Activated CD4-positive, alpha-beta memory T cell treated with anti-CD3 and anti-CD28 coated beads for 36 hours (primary cell): ENCODE measurements around the gene TAL1. TPM values are rescaled to one million over a fixed set of nuclear protein-coding genes. Genes with fewer than 3 reads are reported as not detected.

Experiments used
- CTCF ChIA-PET: fragments of 350-600 bp; sonication (Branson Sonifier 250); formaldehyde crosslinking; loops from one replicate; lab custom pipeline; 2021; ENCODE audit warnings: antibody characterized with exemption, inconsistent platforms; lab: Charles Lee
- POLR2A ChIA-PET: fragments of 350-600 bp; sonication (Branson Sonifier 250); formaldehyde crosslinking; loops from one replicate; lab custom pipeline; 2021; ENCODE audit warnings: antibody characterized with exemption; lab: Charles Lee
- DNase-seq: peaks from one replicate; pipeline ENCODE4 v3.0.0-alpha.2; 2020
- H3K27ac Mint-ChIP-seq: one replicate; pipeline ENCODE4 v1.8.0; 2021; ENCODE audit warnings: mixed read lengths
- H3K27me3 Mint-ChIP-seq: one replicate; pipeline ENCODE4 v1.8.0; 2021; ENCODE audit warnings: mixed read lengths
- H3K36me3 Mint-ChIP-seq: one replicate; pipeline ENCODE4 v1.8.0; 2021; ENCODE audit warnings: mixed read lengths
- H3K4me1 Mint-ChIP-seq: one replicate; pipeline ENCODE4 v1.8.0; 2021; ENCODE audit warnings: low read depth, mixed read lengths
- H3K4me3 Mint-ChIP-seq: one replicate; pipeline ENCODE4 v1.8.0; 2021; ENCODE audit warnings: mild to moderate bottlenecking, mixed read lengths
- H3K9me3 Mint-ChIP-seq: one replicate; pipeline ENCODE4 v1.8.0; 2021; ENCODE audit warnings: mixed read lengths
- intact Hi-C: fragments of 100-400 bp; cut with micrococcal nuclease; formaldehyde crosslinking; loops from one replicate; pipeline ENCODE4 v1.15.1; 2023
- total RNA-seq, 2 experiments: library from RNA; stranded (reverse); gene quantifications; one replicate each; pipeline ENCODE4 v1.2.3, GENCODE V29; 2021

The TAL1 gene
- total RNA-seq, 2 experiments from 2014 or later, result 0.07 TPM; not detected in 1

- H3K4me1 Mint-ChIP-seq, result peaks cover 25% of the 10 kb centered on the region
- intact Hi-C loops, result no loop called here
- no peak overlapping the region for H3K27ac Mint-ChIP-seq
- peaks cover 2% of the 10 kb centered on the region for H3K36me3 Mint-ChIP-seq
- peaks cover 70% of the 10 kb centered on the region for H3K27me3 Mint-ChIP-seq
- no peak for DNase-seq
- ChIA-PET CTCF (interaction anchor here (0.6 to 1.4 kb wide), 4 partner anchors 48 to 481 kb away, joined by 3 read pairs; no protein-coding TSS in a partner anchor), POLR2A (no interaction called here)
- no peaks in the 10 kb centered on the region for H3K9me3 Mint-ChIP-seq
- no peak overlapping the region for H3K4me3 Mint-ChIP-seq
These were observed 3.4 kb downstream of the TAL1 start for GRCh38 chr1:47228644-47229030.

GRCh38 chr1:47227341-47228232, 4.4 kb downstream of the TAL1 start:
- ChIA-PET POLR2A (no interaction called here), CTCF (interaction anchor here (1.3 kb wide), 1 partner anchor 49 kb away, joined by 6 read pairs; no protein-coding TSS in a partner anchor)
- H3K4me3 Mint-ChIP-seq, result no peak overlapping the region
- no peaks in the 10 kb centered on the region for H3K9me3 Mint-ChIP-seq
- no peak for DNase-seq
- H3K4me1 Mint-ChIP-seq, result peaks cover 25% of the 10 kb centered on the region
- H3K27ac Mint-ChIP-seq, result no peak overlapping the region
- H3K36me3 Mint-ChIP-seq, result peaks cover 2% of the 10 kb centered on the region
- H3K27me3 Mint-ChIP-seq, result peaks cover 59% of the 10 kb centered on the region
- intact Hi-C loops, result no loop called here

GRCh38 chr1:47226839-47227215, 5.2 kb downstream of the TAL1 start:
- H3K4me3 Mint-ChIP-seq, result no peak overlapping the region
- intact Hi-C loops, result no loop called here
- POLR2A ChIA-PET, result no interaction called here
- CTCF ChIA-PET, result interaction anchor here (1.3 kb wide), 1 partner anchor 48 kb away, joined by 6 read pairs; no protein-coding TSS in a partner anchor
- H3K27me3 Mint-ChIP-seq, result peaks cover 55% of the 10 kb centered on the region
- peaks cover 21% of the 10 kb centered on the region for H3K4me1 Mint-ChIP-seq
- no peaks in the 10 kb centered on the region for H3K9me3 Mint-ChIP-seq
- no peak for DNase-seq
- no peak overlapping the region for H3K27ac Mint-ChIP-seq
- peaks cover 2% of the 10 kb centered on the region for H3K36me3 Mint-ChIP-seq

- POLR2A ChIA-PET, result no interaction called here
- H3K27me3 Mint-ChIP-seq, result peaks cover 52% of the 10 kb centered on the region
- peaks cover 16% of the 10 kb centered on the region for H3K4me1 Mint-ChIP-seq
These were observed 5.7 kb downstream of the TAL1 start for GRCh38 chr1:47226121-47226838.

GRCh38 chr1:47225430-47226100, 6.5 kb downstream of the TAL1 start:
- DNase-seq, result no peak
- intact Hi-C loops, result no loop called here
- Mint-ChIP-seq H3K9me3 (no peaks in the 10 kb centered on the region), H3K27ac (no peak overlapping the region), H3K36me3 (no peaks in the 10 kb centered on the region), H3K4me3 (no peak overlapping the region), H3K4me1 (peaks cover 10% of the 10 kb centered on the region), H3K27me3 (peaks cover 47% of the 10 kb centered on the region)
- CTCF ChIA-PET, result interaction anchor here (2.4 to 2.9 kb wide), 2 partner anchors 37 to 46 kb away, joined by 7 to 9 read pairs; no protein-coding TSS in a partner anchor
- POLR2A ChIA-PET, result no interaction called here

More at GRCh38 chr1:47226121-47226838, 5.7 kb downstream of the TAL1 start:
- CTCF ChIA-PET, result interaction anchor here (1.3 to 2.4 kb wide), 2 partner anchors 47 kb away, joined by 6 to 7 read pairs; no protein-coding TSS in a partner anchor
- Mint-ChIP-seq H3K9me3 (no peaks in the 10 kb centered on the region), H3K27ac (no peak overlapping the region), H3K36me3 (no peaks in the 10 kb centered on the region), H3K4me3 (no peak overlapping the region)
- intact Hi-C loops, result no loop called here
- DNase-seq, result no peak

- H3K27ac Mint-ChIP-seq, result no peak overlapping the region
- H3K27me3 Mint-ChIP-seq, result peaks cover 44% of the 10 kb centered on the region
- no peak overlapping the region for H3K4me3 Mint-ChIP-seq
- peaks cover 4% of the 10 kb centered on the region for H3K4me1 Mint-ChIP-seq
- ChIA-PET CTCF (interaction anchor here (2.4 to 2.9 kb wide), 2 partner anchors 38 to 46 kb away, joined by 7 to 9 read pairs; no protein-coding TSS in a partner anchor), POLR2A (no interaction called here)
- no peaks in the 10 kb centered on the region for H3K36me3 Mint-ChIP-seq
- DNase-seq, result no peak
- intact Hi-C loops, result no loop called here
- no peaks in the 10 kb centered on the region for H3K9me3 Mint-ChIP-seq
These were observed 7.2 kb downstream of the TAL1 start for GRCh38 chr1:47224676-47225399.

GRCh38 chr1:47223921-47224675, 7.9 kb downstream of the TAL1 start:
- Mint-ChIP-seq H3K36me3 (no peaks in the 10 kb centered on the region), H3K9me3 (no peaks in the 10 kb centered on the region), H3K27ac (no peak overlapping the region), H3K27me3 (peaks cover 37% of the 10 kb centered on the region), H3K4me1 (peaks cover 1% of the 10 kb centered on the region), H3K4me3 (no peak overlapping the region)
- POLR2A ChIA-PET, result no interaction called here
- intact Hi-C loops, result no loop called here
- no peak for DNase-seq
- CTCF ChIA-PET, result interaction anchor here (2.4 to 2.9 kb wide), 2 partner anchors 39 to 45 kb away, joined by 7 to 9 read pairs; no protein-coding TSS in a partner anchor

GRCh38 chr1:47223174-47223920, 8.7 kb downstream of the TAL1 start:
- H3K4me1 Mint-ChIP-seq, result no peaks in the 10 kb centered on the region
- H3K9me3 Mint-ChIP-seq, result no peaks in the 10 kb centered on the region
- no peak overlapping the region for H3K4me3 Mint-ChIP-seq
- intact Hi-C loops, result no loop called here
- DNase-seq, result no peak
- H3K36me3 Mint-ChIP-seq, result no peaks in the 10 kb centered on the region
- POLR2A ChIA-PET, result no interaction called here
- CTCF ChIA-PET, result interaction anchor here (1.8 to 2.9 kb wide), 2 partner anchors 30 to 40 kb away, joined by 9 read pairs; no protein-coding TSS in a partner anchor
- H3K27ac Mint-ChIP-seq, result no peak overlapping the region
- H3K27me3 Mint-ChIP-seq, result peaks cover 31% of the 10 kb centered on the region

- intact Hi-C loops, result no loop called here
- ChIA-PET POLR2A (no interaction called here), CTCF (interaction anchor here (0.8 to 2.9 kb wide), 4 partner anchors 28 to 41 kb away, joined by 4 to 9 read pairs (median 6); no protein-coding TSS in a partner anchor)
These were observed 9.5 kb downstream of the TAL1 start for GRCh38 chr1:47222476-47222875.

GRCh38 chr1:47219590-47220220, 12.3 kb downstream of the TAL1 start:
- H3K4me1 Mint-ChIP-seq, result no peaks in the 10 kb centered on the region
- ChIA-PET CTCF (interaction anchor here (1.4 kb wide), 1 partner anchor 27 kb away, joined by 4 read pairs; no protein-coding TSS in a partner anchor), POLR2A (no interaction called here)
- DNase-seq, result no peak
- peaks cover 6% of the 10 kb centered on the region for H3K27me3 Mint-ChIP-seq
- H3K4me3 Mint-ChIP-seq, result no peak overlapping the region
- H3K27ac Mint-ChIP-seq, result no peak overlapping the region
- H3K9me3 Mint-ChIP-seq, result no peaks in the 10 kb centered on the region
- no peaks in the 10 kb centered on the region for H3K36me3 Mint-ChIP-seq
- intact Hi-C loops, result no loop called here

More at GRCh38 chr1:47222476-47222875, 9.5 kb downstream of the TAL1 start:
- no peaks in the 10 kb centered on the region for H3K36me3 Mint-ChIP-seq
- no peak for DNase-seq
- no peaks in the 10 kb centered on the region for H3K4me1 Mint-ChIP-seq
- no peak overlapping the region for H3K4me3 Mint-ChIP-seq
- H3K27ac Mint-ChIP-seq, result no peak overlapping the region
- H3K9me3 Mint-ChIP-seq, result no peaks in the 10 kb centered on the region
- peaks cover 22% of the 10 kb centered on the region for H3K27me3 Mint-ChIP-seq
